Psoas muscle (tissue), 8 donors: ENCODE measurements around the gene SPINK1. TPM values are rescaled to one million over a fixed set of nuclear protein-coding genes. Genes with fewer than 3 reads are reported as not detected.
"Not testable (repeated sequence)": the region's sequence is repeated elsewhere in the genome, so short reads cannot be mapped to it uniquely, and the experiment has no call there.

Experiments
- ATAC-seq, 4 donors: fragments of 200-7000 bp; cut with Tn5 transposase; one replicate each; pipeline ENCODE4 v1.9.1; 2020; ENCODE audit warnings: moderate library complexity in 3 of 4, mild to moderate bottlenecking in 2 of 4
- DNase-seq, 2 donors: peaks; one replicate each; pipeline ENCODE4 v3.0.0-alpha.2; 2020
- H3K27ac ChIP-seq: fragments of 200-600 bp; one replicate; pipeline ENCODE4 v1.8.0; 2022
- H3K27me3 ChIP-seq, 3 donors: fragments of 200-600 bp in 1 of 3; one replicate each; pipeline versions ENCODE4 v1.6.1 to v1.8.0; 2013 to 2022; ENCODE audit warnings: low read length in 2 of 3, mild to moderate bottlenecking in 2 of 3, moderate library complexity in 1 of 3; ENCODE audit not compliant: insufficient read depth in 3 of 3
- H3K36me3 ChIP-seq, 2 donors: fragments of 200-600 bp in 1 of 2; one replicate each; pipeline versions ENCODE4 v1.6.1 to v1.8.0; 2013 to 2022; ENCODE audit warnings: low read depth in 1 of 2, mild to moderate bottlenecking in 1 of 2, moderate library complexity in 1 of 2; ENCODE audit not compliant: insufficient read depth in 1 of 2
- H3K4me1 ChIP-seq: fragments of 200-600 bp; one replicate; pipeline ENCODE4 v1.8.0; 2022
- H3K4me3 ChIP-seq: fragments of 200-600 bp; one replicate; pipeline ENCODE4 v1.8.0; 2022; ENCODE audit warnings: mild to moderate bottlenecking
- H3K9me3 ChIP-seq: fragments of 200-600 bp; one replicate; pipeline ENCODE4 v1.8.0; 2022
- CTCF ChIP-seq: fragments of 200-600 bp; IDR thresholded peaks from one replicate; pipeline ENCODE4 v1.8.0; 2022; ENCODE audit warnings: antibody characterized with exemption
- WGBS, 3 donors: extraction: QIAGEN DNeasy Blood & Tissue Kit; methylation state at CpG; one replicate each; pipeline versions ENCODE4 v1.1.6 to v1.1.7; 2013; 5-methylcytosine and 5-hydroxymethylcytosine counted together
- intact Hi-C, 2 donors: fragments of 100-400 bp; cut with DNase I; formaldehyde crosslinking; loops; one replicate each; pipeline versions ENCODE4 v1.11.0 to v1.14.2; 2022
- polyA plus RNA-seq, 3 donors: library from polyadenylated mRNA; stranded (reverse); fragments of 200-250 nt; gene quantifications; one replicate each; pipeline ENCODE4 v1.2.3, GENCODE V29; 2013
- total RNA-seq, 4 donors: library from RNA; stranded (reverse); fragmentation: NEBNext Ultra II Directional in 2 of 4; extraction: Animal tissue kit (Norgen Biotek cat#: 25700) in 2 of 4; gene quantifications; one replicate each; pipeline versions ENCODE4 v1.2.1 to v1.2.4, GENCODE V29; 2021 to 2023
- donor health status: healthy with polysubstance abuse.
- donor health status: DM: no; HTN: no; CAD: no; lungs with moderate emphysema.
- donor health status: Bipolar disorder and iron deficiency.
- donor health status: healthy.
- donor health status: DM: yes; HTN: yes; CAD: no.
- donor health status: DM: no; HTN: no; CAD: no.
- donor health status: DM: no; HTN: no; CAD: no.
- donor health status: DM: yes; HTN: yes; CAD: no.

SPINK1 gene
- total and polyA plus RNA-seq, 7 donors, result 1.6 to 24.1 (median 7.2) TPM; not detected in 1

GRCh38 chr5:147836439-147836838 is 5.0 kb upstream of the SPINK1 start:
- ATAC-seq (no peak), DNase-seq (no peak)
- Histone ChIP-seq H3K9me3 (no peaks in the 10 kb centered on the region), H3K4me1 (no peaks in the 10 kb centered on the region), H3K36me3 (no peaks in the 10 kb centered on the region), H3K27ac (no peak overlapping the region), H3K4me3 (no peak overlapping the region), H3K27me3 (no peaks in the 10 kb centered on the region)
- WGBS, 3 donors, result 78 to 85% (median 81%) methylated on average over 3 of the region's 3 CpGs
- TF ChIP-seq CTCF, result no peak
- intact Hi-C loops, result no loop called here

GRCh38 chr5:147835386-147835798 is 3.9 kb upstream of the SPINK1 start:
- no peaks in the 10 kb centered on the region for H3K4me1 ChIP-seq
- TF ChIP-seq CTCF, result no peak
- no peak overlapping the region for H3K27ac ChIP-seq
- DNase-seq (no peak), ATAC-seq (no peak)
- H3K36me3 ChIP-seq, result no peaks in the 10 kb centered on the region
- intact Hi-C loops, result no loop called here
- no peaks in the 10 kb centered on the region for H3K27me3 ChIP-seq
- 73 to 81% (median 74%) methylated on average over 2 of the region's 2 CpGs for WGBS, 3 donors
- H3K9me3 ChIP-seq, result no peaks in the 10 kb centered on the region
- no peak overlapping the region for H3K4me3 ChIP-seq

GRCh38 chr5:147832541-147832940 is 1.1 kb upstream of the SPINK1 start:
- ATAC-seq (no peak), DNase-seq (no peak)
- WGBS, 3 donors, result 22 to 33% (median 29%) methylated on average over 1 of the region's 1 CpG
- H3K27ac ChIP-seq, result no peak overlapping the region
- TF ChIP-seq CTCF, result no peak
- H3K27me3 ChIP-seq, result no peaks in the 10 kb centered on the region
- no peaks in the 10 kb centered on the region for H3K4me1 ChIP-seq
- no peaks in the 10 kb centered on the region for H3K36me3 ChIP-seq
- no peak overlapping the region for H3K4me3 ChIP-seq
- H3K9me3 ChIP-seq, result no peaks in the 10 kb centered on the region
- intact Hi-C loops, result no loop called here

DNA sequence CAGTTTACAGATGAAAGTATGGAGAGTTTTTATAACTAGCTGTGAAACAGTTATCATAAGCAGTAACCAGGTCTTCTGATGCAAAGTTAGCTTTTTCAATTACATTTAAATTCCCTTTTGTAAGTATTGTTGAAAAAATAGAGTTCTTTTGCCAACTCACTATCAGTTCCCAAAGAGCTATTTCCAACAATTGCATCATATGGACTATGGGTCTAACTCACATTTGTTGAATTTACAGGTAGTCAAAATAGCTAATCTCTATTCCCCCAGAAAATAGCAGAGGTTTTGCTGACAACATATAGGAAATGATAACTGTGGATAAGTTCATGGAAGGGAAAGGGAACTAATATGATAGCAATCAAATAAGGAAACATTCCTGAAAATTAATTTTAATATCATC is 1.4 kb downstream of the SPINK1 start:
- DNase-seq (no peak), ATAC-seq (no peak)
- intact Hi-C loops, result no loop called here
- TF ChIP-seq CTCF, result no peak
- no peaks in the 10 kb centered on the region for H3K9me3 ChIP-seq
- no peak overlapping the region for H3K27ac ChIP-seq
- H3K4me1 ChIP-seq, result no peaks in the 10 kb centered on the region
- no peak overlapping the region for H3K4me3 ChIP-seq
- no peaks in the 10 kb centered on the region for H3K36me3 ChIP-seq
- H3K27me3 ChIP-seq, result no peaks in the 10 kb centered on the region

DNA sequence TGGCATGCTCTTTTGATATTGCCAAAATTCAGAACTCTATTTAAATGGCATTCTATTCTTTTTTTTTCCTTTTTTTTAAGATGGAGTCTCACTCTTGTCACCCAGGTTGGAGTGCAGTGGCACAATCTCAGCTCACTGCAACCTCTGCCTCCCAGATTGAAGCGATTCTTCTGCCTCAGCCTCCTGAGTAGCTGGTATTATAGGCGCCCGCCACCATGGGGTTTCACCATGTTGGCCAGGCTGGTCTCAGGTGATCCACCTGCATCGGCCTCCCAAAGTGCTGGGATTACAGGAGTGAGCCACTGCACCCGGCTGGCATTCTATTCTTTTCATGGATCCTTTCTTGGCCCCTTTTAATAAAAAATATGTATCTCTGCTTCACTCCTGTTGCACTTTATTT is 4.5 kb downstream of the SPINK1 start:
- H3K36me3 ChIP-seq, ATAC-seq, H3K27me3 ChIP-seq, DNase-seq, H3K27ac ChIP-seq, intact Hi-C loops, H3K9me3 ChIP-seq, H3K4me3 ChIP-seq, H3K4me1 ChIP-seq: not testable (repeated sequence)
- 90 to 94% (median 92%) methylated on average over 5 of the region's 5 CpGs for WGBS, 3 donors
